GM11168 (cell line): ENCODE results near the gene TTLL9.

Experiments used
- in situ Hi-C: fragments of 300-500 bp; cut with MboI; formaldehyde crosslinking; loops from one replicate; pipeline ENCODE4 v1.12.0; 2022; ENCODE audit warnings: low sequenced_read_pairs; ENCODE audit not compliant: unreplicated experiment

The TTLL9 gene

DNA sequence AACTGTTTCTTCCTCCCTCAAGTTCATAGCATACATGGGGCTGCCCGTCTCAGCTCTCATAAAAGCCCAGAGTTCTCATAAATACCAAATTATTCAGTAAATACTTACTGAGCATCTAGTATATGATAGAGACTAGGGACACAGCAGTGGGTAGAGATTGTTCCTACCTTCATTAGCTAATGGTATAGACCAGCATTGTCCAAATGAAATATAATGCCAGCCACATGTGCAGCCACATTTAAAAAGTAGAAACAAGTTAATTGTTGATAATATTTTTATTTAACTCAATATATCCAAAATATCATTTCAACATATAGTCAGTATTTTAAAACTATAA, 1.2 kb downstream of the TTLL9 start:
- in situ Hi-C loops, result no loop called here

DNA sequence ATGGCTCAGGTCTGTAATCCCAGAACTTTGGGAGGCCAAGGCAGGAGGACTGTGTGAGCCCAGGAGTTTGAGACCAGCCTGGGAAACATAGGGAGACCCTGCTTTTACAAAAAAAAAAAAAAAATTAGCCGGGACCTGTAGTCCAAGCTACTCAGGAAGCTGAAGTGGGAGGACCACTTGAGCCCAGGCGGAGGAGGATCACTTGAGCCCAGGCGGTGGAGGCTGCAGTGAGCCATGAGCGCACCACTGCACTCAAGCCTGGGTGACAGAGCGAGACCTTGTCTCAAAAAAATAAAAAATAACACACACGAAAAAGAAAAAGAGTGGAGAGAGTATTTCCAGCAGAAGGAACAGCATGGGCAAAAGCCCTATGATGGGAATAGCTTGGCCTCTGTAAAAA, 2.0 kb downstream of the TTLL9 start:
- in situ Hi-C loops, result no loop called here

DNA sequence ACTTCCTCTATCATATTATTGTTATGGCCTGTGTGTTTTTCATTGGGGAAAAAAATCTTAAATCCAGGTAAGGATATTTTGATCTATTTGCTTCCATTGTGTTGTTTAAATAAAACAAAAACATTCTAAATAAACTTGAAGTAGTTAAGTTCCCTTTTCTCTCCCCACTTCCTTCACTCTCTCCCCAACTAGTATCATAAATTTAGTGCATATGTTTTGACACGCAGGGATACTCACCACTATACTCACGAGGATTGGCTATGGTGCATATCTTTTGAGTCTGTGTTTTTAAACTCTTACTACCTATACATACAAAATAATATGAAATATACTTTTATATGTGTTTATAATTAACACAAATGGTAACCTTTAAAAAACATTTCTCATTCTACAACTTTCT, 5.2 kb downstream of the TTLL9 start:
- in situ Hi-C loops, result no loop called here

DNA sequence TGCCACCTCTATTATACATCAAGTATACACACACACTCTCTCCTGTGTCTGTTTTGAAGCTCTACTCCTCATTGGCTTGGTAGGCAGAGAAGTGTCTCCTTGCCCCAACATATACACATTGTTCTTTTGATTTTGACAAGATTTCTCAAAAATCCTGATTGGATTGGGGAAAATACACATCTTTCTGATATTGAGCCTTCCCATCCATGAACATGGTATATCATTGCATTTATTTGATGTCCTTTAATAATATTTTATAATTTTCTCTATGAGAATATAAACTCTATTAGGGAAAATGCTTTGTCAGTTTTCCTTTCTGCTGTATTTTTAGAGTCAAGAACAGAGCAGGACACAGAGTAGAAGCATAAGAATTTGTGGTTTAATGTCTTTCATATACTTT, 7.2 kb downstream of the TTLL9 start:
- in situ Hi-C loops, result no loop called here

DNA sequence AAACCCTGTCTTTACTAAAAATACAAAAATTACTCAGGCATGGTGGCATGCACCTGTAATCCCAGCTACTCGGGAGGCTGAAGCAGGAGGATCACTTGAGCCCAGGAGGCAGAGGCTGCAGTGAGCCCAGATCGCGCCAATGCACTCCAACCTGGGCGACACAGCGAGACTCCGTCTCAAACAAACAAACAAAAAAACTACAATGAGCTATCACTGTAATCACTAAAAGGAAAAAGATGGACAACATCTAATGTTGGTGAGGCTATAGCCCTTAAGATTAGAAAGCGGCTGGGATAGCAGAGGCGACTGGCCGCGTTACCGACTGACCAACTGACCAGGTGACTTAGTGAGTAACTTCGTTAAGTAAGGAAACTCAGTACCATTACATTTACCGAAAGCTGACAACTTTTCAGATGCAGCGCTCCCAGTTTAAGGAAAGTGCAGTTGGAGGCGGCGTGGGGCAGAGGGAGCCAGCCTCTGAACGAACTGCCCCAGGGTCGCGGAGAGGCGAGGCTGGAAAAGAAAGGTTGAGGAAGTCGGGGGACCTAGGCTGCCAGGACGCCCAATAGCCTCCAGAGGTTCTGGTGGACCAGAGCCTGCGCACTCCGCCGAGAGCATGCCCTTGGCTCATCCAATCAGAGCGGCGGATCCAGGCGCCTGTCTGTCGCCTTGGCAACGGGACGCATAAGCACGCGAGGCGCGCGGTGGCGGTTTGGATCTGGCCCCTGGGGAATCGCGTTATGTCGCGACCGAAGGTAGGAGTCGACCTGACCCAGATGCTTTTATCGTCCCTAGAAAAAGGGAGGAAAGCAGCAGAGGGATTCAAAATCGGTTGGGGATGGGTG, 8.9 kb downstream of the TTLL9 start:
- in situ Hi-C loops, result no loop called here

DNA sequence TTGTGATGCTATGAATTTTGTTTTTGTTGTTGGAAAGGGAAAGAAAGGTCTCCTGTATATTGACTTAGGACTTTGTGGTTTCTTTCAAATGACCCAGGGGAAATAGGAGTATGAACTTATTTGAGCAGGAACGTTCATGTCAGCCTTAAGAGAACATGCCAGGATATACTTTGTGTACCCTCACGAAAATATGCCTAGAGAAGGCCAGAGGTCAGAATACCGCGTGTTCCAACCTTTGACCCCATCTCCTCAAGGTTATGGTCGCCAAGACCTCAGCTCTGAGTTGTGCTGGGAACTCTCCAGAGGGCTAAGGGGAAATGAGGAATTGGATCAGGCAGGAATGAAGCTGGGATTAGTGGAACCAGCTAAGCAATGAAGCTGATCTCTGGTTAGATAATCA, 11.5 kb downstream of the TTLL9 start:
- in situ Hi-C loops, result no loop called here

DNA sequence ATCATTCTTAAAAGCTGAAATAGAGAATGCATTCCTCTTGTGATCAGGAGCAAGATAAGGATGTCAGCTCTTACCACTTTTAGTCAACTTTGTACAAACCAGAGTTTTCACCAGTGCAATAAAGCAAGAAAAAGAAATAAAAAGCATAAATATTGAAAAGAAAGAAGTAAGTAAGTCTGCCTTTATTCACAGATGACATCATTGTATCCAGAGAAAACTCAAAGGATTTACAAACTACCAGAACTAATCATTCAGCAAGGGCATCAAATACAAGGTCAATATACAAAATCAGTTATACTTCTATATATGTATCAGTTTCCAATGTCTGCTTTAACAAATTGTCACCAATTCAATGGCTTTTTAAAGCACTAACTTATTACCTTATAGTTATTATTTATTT, 13.4 kb downstream of the TTLL9 start:
- in situ Hi-C loops, result no loop called here

DNA sequence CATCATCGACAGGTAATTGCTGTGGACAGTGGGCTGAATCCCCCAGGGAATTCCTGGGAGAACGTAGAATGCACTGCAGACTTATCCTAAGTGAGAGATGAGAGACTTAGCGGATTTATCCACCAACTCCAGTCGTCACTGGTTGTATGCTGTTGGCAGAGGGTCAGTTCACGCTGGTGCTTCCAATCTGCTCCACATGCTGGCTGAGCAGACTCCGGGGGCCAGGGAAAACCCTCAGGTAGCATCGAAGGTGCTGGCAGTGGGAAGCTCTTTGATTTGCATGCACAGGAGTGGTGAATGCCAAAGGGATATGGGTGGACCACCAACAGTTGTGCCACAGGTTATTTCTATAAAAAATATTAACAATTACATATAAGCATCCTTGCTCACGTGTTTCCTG, 20.2 kb downstream of the TTLL9 start:
- in situ Hi-C loops, result no loop called here

DNA sequence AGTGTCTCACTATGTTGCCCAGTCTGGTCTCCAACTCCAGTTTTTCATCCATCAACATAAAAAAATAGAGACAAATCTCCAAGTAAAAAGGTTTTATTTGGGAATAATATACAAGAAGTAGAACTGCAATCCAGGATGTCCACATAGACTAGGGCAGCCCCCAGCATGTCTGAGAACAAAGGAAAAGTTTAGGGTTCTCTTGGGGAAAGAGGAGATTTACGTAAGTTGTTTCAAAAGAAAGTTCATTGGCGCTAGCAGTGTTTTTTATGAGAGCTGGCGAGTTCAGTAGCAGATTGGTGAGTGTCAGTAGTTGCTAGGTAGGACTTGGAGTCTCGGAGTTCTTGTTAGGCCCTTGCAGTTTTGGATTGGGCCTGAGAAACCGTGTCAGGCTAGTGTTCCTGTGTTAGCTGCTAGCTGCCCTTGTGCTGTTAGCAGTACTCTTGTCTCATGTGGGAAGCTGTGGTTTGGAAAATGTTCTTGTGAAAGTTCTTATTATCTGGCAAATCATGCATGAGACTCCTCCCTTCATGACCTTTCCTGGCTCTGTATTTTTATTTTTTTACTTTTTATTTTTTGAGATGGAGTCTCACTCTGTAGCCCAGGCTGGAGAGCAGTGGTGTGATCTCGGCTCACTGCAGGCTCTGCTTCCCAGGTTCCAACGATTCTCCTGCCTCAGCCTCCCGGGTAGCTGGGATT, 24.7 kb downstream of the TTLL9 start:
- in situ Hi-C loops, result no loop called here

DNA sequence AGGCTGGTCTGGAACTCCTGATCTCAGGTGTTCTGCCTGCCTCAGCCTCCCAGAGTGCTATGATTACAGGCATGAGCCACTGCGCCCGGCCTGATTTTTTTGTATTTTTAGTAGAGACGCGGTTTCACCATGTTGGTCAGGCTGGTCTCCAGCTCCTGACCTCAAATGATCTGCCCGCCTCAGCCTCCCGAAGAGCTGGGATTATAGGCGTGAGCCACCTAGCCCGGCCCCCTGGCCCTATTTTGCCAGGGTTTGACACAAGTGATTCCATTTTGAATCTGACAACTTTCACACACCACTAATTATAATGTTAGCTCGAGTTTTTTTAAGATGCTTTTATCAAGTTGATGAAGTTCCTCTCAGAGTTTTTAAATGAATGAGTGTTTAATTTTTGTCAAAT, 25.6 kb downstream of the TTLL9 start:
- in situ Hi-C loops, result no loop called here

DNA sequence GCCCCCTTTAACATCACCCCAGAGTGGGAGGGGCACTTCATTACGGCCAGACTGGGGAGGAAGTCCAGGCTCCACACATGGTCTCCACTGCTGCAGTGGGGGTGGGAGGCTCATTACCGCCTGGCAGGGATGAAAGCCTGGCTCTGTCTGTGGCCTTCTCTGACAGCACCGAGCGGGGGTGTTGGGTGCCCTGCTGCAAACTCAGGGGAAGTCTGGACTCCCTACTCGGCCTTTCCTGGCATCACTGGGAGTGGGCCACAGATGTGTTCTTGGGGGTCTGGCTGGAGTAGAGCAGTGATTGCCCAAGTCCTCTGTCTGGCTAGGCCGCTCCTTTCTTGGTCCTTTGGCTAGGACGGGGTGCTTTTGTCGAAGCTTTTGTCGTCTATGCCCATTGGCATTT, 27.1 kb downstream of the TTLL9 start:
- in situ Hi-C loops, result no loop called here

DNA sequence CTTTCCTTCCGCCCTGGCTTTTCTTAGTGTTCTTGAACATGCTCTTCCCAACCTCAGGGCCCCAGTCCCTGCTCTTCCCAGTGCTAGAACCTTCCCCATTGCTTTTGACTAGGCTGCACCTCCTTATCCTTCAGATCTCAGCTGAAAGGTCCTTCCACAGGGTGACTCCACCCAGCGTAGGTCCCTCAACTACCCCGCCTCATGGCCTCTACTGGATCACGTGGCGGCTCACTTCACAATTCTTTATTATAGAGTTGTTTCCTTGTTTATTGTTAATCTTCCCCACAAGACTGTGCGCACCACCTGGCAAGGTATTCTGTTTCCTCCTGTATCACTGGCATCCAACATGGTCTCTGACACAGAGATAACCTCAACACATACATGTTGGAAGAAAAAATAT, 31.2 kb downstream of the TTLL9 start:
- in situ Hi-C loops, result no loop called here

DNA sequence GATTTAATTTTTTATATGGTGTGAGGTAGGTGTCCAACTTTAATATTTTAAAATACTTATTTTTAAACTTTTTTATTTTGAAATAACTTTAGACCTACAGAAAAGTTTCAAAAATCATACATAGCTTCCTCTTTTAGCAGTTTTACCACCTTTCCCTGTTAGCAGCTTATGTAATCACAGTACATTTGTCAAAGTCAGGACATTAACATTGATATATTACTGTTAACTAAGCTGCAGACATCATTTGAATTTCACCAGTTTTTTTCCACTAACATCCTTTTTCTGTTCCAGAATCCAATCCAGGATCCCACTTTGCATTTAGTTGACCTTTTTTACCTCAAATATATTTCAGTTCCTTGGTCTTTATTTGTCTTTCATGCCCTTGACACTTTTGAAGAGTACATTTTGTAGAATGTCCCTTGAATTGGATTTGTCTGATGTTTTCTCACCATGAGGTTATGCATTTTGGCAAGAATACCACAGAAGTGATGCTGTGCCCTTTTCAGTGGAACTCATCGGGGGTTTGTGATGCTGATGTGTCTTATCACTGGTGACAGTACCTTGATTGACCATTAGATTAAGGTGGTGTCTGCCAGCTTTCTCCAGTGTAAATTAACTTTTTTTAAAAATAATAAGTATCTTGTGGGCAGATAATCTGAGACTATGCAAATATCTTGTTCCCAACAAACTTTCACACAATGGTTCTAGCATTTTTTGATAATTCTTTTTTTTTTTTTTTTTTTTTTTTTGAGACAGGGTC, 33.4 kb downstream of the TTLL9 start:
- in situ Hi-C loops, result no loop called here

DNA sequence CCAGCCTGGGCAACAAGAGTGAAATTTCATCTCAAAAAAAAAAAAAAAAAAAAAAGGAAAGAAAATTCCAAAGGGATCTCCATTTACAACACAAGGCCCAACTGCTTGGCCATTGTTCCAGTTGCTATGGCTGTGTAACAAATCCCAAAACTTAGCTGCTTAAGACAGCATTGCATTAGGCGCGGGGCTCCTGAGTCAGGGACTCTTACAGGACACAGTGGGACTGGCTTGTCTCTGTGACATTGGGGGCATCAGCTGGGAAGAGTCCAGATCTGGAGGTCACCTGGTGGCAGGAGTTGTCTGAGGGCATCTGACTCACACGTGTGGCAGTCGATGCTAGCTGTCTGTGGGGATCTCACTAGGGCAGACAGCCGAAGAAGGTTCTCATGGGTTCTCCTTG, 35.6 kb downstream of the TTLL9 start:
- in situ Hi-C loops, result no loop called here

DNA sequence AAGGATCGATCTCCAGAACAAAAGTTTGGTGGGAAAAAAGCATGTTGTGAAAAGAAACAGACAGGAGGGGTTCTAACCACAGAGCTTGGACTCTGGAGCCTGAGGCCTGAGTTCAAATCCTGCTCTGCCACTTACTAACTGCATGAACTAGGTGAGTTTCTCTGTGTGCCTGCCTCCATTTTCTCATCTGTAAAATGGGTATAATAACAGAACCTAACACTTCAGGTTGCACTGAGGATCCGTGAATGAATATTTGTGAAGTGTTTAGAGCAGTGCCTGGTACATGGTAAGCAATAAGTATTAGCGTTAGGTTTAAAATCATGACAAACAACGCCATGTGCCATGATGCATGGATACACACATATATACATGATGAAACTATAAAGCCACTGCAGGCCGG, 36.6 kb downstream of the TTLL9 start:
- in situ Hi-C loops, result no loop called here

DNA sequence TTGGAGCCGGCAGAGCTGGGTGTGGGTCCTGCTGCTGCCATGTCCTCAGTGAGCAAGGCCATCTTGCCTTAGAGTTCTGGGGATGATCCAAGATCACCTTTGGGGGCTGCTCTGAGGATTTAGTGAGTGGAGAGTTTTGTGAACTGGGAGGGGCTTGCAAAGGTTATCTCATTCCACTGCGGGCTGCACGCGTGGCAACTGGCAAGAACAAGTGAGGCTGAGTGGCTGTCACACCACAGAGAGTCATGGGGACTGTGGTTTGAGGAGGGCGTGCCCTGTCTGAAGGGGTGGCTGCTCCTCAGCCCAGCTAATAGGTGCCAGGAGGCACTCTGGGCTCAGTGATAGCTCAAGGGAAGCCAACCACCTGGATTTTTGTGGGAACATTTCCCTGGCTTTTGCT, 37.6 kb downstream of the TTLL9 start:
- in situ Hi-C loops, result no loop called here

DNA sequence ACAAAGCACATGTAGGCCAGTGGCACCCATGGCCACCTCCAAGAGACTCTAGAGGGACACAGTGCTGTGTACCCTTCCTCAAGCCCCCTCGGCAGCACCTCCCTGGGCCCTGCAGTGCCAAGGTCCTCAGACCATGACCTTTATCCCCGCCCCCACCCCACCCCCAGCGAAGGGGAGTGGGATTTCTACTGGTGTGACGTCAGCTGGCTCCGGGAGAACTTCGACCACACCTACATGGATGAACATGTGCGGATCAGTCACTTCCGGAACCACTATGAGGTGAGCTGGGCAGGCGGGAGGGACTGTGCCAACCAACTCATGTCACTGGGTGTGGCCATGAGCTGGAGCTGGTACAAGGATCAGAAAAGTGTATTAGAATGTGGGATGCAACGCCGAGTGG, 38.0 kb downstream of the TTLL9 start:
- in situ Hi-C loops, result no loop called here

DNA sequence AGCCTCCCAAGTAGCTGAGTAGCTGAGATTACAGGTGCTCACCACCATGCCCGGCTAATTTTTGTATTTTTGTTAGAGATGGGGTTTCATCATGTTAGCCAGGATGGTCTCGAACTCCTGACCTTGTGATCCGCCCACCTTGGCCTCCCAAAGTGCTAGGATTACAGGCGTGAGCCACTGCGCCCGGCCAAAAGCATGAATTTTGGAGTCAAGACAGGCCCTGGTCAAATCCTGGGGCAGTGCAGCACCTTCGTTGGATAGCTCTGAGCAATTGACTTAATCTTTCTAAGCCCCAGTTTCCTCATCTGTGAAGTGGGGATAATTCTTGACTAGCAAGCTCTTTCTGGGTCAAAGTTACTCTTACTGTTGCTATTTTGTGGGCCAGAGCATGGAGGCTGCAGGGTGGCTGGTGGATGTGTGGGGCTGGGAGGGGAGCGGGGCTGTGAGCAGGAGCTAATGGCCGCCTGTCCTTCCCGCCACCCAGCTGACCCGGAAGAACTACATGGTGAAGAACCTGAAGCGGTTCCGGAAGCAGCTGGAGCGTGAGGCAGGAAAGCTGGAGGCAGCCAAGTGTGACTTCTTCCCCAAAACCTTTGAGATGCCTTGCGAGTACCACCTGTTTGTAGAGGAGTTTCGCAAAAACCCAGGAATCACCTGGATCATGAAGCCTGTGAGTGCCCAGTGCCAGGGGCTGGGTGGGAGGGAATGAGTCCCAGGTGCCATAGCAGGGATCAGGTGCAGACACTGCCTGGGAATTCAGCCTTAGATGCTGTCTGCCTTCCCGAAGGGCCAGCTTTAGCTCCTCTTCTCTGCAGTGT, 39.0 kb downstream of the TTLL9 start:
- in situ Hi-C loops, result no loop called here

DNA sequence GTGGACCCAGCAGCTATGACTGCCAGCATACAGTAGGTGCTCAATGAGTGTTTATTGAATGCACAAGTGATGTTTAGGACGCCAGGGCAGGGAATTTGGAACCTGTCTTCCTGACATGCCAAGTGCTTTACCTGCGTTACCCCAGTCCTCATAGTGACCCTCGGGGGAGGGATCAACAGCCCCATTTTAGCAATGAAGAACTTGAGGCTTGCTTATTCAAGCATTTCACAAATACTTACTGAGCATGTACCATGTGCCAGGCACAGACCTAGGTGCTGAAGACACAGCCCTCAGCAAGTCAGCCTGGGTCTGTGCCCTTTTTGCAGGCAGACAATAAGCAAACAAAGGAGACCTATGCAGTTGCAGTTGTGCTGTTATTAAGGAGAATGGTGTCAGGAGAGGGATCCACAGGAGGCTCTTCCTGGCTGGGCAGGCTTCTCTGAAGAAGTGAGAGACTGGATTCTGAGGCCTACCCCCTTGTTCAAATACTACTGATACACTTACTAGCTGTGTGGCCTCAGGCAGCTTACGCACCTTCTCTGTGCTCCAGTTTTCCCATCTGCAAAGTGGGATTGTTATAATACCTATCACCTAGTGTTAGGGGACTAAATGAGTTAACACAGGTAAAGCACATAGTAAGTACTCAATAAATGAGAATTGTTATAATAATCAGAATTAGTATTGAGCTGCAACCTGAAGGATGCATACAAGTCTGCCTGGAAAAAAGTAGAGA, 39.8 kb downstream of the TTLL9 start:
- in situ Hi-C loops, result no loop called here
